GM19397 (cell line): ENCODE data around the gene SLC31A1.
"Not testable (repeated sequence)": the region's sequence is repeated elsewhere in the genome, so short reads cannot be mapped to it uniquely, and the experiment has no call there.

Source experiments
- ATAC-seq: cut with Tn5 transposase; IDR thresholded peaks from one replicate; pipeline ENCODE4 v1.9.1; 2021; ENCODE audit warnings: mild to moderate bottlenecking, moderate library complexity; ENCODE audit not compliant: unreplicated experiment

The SLC31A1 gene

GRCh38 chr9:113258282-113258681 is 36.9 kb downstream of the SLC31A1 start:
- ATAC-seq: no peak

DNA sequence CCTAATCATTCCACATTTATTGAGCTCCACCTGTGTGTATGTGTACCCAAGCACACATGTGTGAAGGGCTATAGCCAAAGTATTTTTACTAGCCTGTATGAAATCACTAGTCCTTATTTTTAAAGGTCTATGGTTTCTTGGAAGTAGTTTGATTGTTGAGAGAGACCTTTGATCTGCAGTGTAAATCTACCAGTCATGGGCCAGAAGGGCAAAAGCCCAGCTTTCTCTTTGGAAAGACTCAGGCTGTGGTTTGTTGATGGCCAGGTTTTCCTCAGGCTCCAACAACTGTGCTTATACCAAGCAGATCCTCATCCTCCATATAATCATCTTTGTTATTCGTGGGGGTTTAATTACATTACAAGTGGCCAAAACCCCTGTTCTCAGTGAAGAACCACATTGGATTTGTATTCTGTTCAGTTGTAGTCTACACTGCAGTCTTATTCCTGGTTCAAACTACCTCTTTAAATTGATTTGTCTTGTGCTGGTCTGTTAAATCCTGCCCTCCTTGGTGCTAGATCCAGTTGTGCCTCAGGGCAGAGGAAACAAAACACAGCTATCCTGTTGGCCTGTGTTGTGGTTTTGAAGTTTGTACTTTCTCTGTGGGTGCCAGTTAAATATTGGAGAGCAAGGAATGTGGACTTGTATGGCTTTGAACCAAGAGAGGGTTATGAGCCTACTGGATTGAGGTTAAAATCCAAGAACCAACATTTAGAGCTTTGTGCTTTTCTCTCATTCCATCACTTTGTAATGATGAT is 40.8 kb downstream of the SLC31A1 start:
- no peak for ATAC-seq

- no peak for ATAC-seq
Measured at GRCh38 chr9:113266174-113266573, 44.8 kb downstream of the SLC31A1 start.

GRCh38 chr9:113267911-113268566 is 46.7 kb downstream of the SLC31A1 start:
- ATAC-seq: no peak

DNA sequence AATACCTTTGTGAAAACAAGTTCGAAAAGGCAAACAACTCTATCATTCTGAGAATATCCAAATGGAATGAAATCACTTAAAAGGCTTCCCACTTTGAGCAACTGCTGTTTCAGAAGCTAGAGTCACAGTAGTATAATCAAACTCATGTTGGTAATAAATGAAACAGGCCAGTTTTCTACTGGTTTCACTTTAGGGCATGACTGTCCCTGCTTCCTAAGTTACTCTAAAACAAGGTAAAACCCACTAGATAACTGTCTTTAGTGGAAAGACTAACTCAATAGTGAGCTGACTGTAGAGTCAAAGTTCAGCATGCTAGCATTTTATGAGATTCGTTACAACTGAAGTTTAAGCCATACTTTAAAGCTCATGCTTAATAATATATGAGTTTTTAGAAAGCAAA is 48.0 kb downstream of the SLC31A1 start:
- ATAC-seq: no peak

DNA sequence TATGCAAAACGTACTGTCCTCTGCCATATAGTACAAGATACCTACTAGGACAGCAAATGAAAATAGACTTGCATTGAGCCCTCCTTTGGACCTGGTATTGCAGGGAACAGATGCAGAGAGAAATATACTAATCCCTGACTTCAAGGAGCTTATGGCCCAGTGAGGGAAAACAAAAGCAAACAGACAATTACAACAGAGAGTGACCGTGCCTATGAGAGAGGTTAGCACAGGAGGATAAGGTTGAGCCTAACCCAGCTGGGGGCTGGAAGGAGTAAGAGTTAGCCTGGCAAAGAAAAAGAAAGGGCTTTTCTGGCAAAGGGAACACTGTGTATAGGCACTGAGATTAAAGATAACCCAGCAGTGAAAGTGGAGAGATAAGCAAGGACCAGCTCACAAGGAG is 48.5 kb downstream of the SLC31A1 start:
- ATAC-seq: no peak

- peak; percentile 4 for ATAC-seq
Measured at GRCh38 chr9:113274474-113275156, 53.3 kb downstream of the SLC31A1 start.

DNA sequence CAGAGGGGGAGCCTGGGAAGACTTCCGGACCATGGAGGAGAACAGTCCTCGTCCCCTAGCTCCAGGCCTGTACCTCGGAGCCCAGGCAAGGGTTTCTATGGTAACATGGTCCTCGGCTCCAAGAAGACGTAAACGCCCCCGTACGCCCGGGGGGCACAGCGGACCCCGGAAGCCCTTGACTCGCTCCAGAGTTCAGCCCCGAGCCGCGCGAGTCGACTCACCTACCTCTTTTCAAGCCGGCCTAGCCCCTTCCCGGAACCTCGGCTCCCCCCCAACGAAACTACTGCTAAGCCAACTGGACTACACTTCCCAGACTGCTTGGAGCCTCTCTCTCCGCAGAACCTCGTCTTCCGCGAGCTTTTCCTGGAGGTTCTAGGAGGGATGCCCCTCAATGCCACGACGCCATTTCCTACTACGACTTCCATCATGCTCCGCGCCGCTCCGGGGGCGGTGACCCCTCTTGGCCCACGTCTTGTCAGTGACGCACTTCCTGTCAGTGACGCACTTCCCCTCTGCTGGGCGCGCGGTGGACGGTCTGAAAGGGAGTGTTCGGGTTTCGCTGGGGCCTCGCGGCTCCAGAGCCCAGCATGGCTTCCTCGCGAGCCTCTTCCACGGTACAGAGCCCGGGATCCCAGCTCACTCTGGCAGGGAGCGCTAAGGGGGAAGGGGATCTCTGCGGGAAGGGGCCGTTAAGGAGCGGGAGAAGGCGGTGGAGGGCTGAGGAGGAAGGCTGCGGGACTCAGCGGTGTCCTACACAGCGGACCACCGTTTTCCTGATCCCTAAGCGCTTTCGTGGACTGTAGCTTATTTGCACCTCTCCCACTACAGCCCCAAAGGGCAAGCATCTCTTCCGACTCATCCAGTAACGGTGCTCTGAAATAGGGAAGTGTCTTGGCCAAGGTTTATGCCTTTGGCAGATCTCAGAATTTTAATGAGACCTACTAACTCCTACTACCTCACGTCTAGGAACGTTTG is 54.1 kb downstream of the SLC31A1 start, which contains the start of the genes CDC26 and PRPF4:
Gene CDC26 (minus strand): TSS at position 416 of the 975 bp plus-strand sequence. CDS start 3,065 bp downstream, outside the sequence.
Gene PRPF4 (plus strand): TSS at position 502 of the 975 bp plus-strand sequence. CDS start 86 bp downstream, at position 588.
- peak; percentile 99 for ATAC-seq

DNA sequence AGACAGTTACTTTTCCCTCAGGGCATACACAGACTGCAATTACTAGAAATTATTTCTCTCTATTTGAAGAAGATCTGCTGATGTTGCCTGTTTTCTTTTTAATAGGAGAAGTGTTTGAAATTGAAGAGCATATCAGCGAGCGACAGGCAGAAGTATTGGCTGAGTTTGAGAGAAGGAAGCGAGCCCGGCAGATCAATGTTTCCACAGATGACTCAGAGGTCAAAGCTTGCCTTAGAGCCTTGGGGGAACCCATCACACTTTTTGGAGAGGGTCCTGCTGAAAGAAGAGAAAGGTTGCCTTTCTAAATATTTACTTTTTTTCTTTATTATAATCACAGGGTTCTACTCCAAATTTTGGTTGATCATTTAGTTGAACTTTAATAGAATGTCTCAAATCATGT is 57.5 kb downstream of the SLC31A1 start:
- no peak for ATAC-seq

- ATAC-seq: no peak
Measured at GRCh38 chr9:113281356-113281755, 60.0 kb downstream of the SLC31A1 start.

DNA sequence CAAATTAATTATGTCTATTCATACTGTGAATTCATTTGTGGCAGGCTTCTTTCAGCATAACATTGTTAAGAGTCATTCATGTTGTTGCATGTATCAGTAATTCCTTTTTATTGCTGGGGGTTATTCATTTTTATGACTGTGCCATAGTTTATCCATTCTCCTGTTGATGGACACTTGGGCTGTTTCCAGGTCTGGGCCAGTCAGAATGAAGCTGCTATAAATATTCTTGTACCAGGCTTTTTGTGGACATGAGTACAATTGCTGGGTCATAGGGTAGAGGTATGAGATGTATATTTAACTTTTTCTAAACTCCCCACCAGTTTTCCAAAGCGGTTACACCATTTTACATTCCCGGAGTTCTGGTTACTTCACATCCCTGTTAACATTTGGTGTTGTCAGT is 67.7 kb downstream of the SLC31A1 start:
- no peak for ATAC-seq

DNA sequence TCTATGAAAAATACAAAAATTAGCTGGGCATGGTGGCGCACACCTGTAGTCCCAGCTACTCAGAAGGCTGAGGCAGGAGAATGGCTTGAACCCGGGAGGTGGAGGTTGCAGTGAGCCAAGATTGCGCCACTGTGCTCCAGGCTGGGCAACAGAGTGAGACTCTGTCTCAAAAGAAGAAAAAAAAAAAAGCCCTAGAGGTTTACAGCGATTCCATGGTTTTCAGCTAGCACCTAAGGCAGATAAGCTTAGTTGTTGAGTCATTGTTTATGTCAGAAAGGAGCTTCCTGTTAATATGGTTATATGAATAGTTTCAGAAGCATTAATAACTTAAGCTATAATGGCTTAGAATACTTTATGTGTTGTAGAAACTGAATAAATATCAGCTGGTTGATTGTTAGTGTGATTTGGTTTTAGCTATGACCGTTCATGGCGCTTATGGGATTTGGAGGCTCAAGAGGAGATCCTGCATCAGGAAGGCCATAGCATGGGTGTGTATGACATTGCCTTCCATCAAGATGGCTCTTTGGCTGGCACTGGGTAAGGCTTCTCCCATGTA is 68.8 kb downstream of the SLC31A1 start:
- no peak for ATAC-seq

GRCh38 chr9:113293285-113293878 is 72.0 kb downstream of the SLC31A1 start:
- no peak for ATAC-seq

- not testable (repeated sequence) for ATAC-seq
Measured at GRCh38 chr9:113296247-113296646, 74.9 kb downstream of the SLC31A1 start.

DNA sequence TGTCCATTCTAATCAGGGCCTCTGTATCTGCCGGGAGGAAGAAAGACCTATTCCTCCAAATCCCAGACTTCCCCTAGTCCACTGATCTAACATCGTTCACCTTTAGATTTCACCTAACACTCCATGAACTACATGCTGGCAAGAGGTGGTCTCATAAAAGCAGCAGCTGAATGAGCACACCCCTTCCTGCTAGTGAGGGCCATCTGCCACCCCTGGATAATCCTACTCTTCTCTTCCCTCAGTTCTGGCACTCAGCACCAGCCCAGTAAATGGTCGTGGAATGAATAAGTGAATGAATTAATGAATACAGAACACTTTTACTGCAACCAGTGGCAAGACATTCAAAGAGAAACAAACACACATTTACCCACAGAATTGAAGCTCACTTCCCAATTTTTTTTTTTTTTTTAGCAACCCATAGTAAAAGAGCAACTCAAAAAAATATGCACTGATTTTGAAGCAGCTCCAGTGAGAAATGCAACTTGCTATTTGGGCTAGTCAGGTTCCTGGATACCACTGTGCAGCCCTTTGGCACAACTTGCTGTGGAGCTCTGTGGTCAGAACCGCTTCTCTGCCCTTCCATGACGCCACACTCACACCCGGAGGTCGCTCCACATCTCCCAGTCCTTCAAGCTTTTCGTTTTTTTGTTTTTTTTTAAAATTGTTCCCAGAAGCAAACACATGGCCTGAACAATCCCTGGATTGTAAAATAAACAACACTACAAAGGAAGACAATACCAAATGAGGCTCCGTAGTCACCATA is 75.6 kb downstream of the SLC31A1 start:
- no peak for ATAC-seq

DNA sequence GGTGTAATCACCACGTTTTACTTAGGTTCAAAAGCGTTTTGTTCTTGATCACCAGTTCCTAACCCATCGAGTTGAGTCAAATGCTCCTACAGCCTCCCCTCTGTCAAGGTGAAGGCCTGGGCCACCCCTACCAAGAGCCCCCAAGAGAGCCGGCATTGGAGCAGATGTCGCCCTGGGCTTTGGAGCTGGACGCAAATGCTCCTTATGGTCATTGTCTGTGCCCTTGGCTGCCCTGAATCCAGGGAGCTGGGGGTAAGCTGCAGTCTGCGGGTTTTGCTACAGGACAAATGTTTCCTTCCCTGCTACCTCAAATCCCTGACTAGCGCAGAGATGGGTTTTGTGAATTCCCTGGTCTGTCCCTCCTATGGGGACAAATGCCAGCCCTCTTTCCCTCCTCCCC is 77.0 kb downstream of the SLC31A1 start:
- no peak for ATAC-seq

DNA sequence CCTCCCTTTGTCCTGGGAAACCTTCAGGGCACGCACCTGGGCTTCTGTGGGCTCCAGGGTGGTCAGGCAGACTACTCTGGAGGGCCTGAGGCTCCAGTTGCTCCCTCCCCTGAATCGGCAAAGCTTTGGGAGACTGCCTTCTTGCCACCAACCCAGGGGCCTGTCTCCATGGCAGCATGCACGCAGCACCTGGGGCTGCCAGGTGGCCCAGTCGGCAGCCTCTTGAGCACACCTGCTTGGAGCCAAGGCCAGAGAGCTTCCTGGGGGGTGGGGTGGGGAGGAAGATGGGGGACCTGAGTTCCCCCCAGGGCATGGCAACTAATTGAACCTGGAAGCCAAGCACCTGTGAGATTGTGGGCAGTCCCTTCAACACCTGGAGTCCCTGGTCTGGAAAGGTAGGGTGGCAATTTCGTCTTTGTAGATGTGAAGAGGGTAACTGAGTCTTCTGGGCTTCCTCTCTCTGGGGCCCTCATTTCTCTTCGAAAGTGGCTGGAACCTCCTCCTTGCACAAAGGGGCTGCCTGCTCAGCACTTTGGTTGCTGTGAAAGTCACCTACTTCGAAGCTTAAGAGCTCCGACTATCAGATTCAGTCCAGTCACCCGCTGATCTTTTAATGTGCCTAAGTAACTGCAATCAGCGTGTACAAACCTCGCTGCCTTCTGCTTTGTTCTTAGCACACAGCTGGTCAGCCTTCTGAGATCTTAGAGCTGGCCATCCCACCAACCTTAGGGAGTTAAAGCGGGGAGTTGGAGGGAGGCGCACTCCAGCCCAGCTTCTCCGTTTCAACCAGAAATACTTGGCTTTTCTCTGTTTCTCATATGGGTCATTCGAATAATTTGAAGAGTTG is 77.8 kb downstream of the SLC31A1 start:
- ATAC-seq: no peak

- ATAC-seq: no peak
Measured at GRCh38 chr9:113299800-113300292, 78.5 kb downstream of the SLC31A1 start.
